Fibroblast of skin of right biceps (primary cell): Measurements from ENCODE around the gene KDM1B.
"Not testable (repeated sequence)": the region's sequence is repeated elsewhere in the genome, so short reads cannot be mapped to it uniquely, and the experiment has no call there.

ENCODE experiments used
- DNase-seq: peaks from one replicate; pipeline ENCODE4 v3.0.0-alpha.2; 2013

Gene KDM1B

DNA sequence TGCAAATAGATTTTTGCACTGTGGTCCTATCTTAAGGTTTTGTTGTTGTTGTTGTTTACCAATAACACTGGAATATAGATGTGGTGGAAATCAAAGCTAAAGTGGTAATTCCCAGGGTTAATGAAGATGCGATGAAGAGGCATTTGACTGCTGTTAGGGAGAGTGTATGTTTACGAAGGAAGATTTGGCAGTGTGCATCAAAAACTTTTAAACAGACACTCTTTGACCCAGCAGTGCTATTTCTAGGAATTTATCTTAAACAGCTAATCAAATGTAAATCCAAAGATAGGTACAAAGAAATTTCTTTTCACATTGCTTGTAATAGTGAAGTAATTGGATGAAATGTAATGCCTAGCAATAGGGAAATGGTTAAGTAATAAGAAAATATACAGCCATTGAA, 34.0 kb downstream of the KDM1B start:
- no peak for DNase-seq

DNA sequence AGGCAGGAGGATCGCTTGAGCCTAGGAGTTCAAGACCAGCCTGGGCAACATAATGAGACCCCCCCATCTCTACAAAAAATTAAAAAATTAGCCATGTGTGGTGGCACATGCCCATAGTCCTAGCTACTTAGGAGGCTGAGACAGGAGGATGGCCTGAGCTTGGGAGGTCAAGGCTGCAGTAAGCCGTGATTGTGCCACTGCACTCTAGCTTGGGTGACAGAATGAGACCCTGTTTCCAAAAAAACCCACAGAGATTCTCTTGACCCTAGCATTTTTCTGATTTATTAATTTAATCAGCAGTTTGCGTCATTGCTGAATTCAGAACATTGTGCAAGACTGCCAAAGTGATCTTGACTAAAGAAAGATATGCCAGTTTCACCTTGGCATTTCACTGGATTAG, 36.8 kb downstream of the KDM1B start:
- DNase-seq, result no peak

DNA sequence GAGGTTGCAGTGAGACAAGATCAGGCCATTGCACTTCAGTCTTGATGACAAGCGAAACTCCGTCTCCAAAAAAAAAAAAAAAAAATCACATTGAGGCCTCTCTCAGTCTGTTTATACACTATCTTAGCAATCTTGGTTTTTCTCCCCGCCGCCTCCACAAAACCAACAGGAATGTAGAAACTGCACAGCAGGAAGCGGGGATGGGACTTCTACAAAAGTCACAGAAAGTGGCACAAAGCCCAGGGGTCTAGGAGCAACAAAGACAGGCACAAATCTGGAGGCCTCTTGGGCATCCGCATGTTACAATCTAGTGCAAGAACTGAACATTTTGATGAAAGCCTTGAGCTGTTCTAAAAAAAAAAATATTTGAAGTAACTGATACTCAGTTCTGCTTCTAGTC, 48.6 kb downstream of the KDM1B start:
- DNase-seq, result peak; percentile 60

DNA sequence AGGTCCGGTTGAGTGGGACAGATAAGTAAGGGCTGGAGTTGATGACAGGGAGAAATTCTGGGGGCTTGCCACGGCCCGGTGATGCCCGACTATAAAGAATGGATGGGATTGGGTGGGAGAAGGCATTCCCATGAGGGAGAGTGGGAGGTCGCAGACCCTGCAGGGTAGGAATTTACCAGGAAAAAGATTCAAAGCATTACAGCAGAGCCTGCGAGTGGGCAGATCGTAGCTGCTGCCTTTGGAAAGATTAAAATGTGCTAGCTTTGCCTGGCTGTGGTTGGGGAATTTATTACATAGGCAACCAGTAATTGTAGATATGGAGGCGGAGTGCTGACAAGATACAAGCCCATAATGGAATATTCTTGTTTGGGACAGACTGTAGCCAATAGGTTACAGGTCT, 49.5 kb downstream of the KDM1B start:
- no peak for DNase-seq

DNA sequence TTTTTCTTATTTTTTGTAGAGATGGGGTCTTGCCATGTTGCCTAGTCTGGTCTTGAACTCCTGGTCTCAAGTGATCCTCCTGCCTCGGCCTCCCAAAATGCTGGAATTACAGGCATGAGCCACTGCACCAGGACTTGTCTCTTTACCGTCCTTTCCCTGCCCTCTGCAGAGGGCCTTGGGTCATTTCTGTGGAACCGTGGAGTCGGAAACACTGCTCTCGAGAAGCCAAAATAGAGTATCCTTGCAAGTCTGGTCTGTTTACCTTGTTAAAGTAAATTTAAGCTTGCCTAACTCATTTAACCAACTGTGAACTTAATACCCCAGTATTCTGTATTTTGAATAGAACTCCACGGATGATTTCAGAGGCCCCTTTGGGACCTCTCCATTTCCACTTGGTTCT, 51.4 kb downstream of the KDM1B start:
- DNase-seq, result no peak

- no peak for DNase-seq
Measured at GRCh38 chr6:18207438-18207837, 52.2 kb downstream of the KDM1B start.

- DNase-seq, result no peak
Measured at GRCh38 chr6:18207949-18208348, 52.7 kb downstream of the KDM1B start.

DNA sequence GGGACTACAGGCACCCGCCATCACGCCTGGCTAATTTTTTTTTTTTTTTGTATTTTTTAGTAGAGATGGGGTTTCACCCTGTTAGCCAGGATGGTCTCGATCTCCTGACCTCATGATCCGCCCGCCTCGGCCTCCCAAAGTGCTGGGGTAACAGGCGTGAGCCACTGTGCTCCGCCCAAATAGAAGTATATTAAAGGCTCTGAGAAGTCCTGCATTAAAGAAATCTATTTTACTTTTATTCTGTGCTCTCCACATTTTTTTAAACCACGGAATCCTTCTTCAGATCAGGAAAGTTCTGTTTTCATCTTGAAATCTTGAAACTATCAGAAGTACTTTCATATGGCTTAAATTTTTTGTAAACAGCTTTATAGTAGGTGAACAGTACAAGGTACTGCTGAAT, 53.6 kb downstream of the KDM1B start:
- not testable (repeated sequence) for DNase-seq

DNA sequence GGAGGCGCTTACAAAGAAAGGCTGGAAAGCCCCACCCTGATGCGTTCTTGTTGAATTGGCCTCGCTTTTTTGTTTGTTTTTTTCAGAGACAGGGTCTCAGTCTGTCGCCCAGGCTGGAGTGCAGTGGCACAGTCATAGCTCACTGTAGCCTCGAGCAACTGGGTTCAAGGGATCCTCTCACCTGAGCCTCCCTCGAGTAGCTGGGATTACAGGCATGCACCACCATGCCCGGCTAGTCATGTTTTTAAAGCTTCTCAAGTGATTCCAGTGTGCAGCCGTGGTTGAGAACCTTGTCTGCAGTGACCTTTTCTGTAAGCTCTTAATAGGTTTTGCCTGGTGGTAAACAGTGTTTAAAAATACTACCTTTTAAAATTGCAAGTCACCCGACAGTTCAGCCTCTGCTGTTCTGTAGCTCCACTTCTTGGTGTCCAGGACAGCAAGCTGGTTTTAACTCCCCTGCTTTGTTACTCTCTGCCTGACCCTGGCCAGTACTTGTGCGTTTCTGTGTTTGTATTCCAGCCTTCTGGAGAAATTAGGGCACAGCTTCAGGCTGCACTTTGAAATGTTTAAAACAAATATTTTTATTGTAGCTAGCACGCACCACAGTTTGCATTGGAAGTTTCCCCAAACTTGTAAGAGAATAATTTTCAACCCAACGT, 54.4 kb downstream of the KDM1B start:
- DNase-seq, result no peak

GRCh38 chr6:18210707-18211106, 55.5 kb downstream of the KDM1B start:
- no peak for DNase-seq

DNA sequence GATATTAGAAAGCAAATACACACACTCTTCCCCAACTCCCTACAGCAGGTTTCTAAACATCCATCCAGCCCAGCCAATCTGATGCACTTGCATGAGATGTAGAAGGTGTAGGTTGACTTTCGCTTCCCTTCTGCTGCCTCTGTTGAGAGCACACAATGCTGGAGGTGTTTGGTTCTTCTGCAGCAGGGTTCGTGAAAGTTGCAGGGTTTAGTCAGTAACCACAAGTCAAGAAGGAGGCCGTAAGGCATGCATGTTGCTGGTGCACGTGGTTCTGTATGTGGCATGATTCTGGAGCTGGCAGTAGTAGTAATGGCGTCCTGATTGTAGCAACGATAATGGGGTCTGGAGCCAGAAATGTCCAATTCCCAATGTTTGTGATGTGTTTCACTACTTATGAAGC, 56.1 kb downstream of the KDM1B start:
- no peak for DNase-seq

DNA sequence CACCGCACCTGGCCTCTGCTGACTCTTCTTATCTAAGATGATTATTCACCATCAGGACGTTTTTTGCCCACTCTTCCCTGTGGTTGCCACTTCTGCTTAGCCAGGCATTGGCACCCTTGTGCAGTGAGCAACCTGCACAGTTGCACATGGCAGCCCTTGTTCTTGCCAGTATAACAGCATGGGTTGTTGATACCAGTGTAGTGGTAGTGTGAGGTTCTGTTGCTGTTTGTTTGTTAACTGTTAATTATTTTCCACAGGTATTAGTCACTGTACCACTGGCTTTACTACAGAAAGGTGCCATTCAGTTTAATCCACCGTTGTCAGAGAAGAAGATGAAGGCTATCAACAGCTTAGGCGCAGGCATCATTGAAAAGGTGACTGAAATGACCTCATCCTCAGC, 57.0 kb downstream of the KDM1B start:
- DNase-seq, result no peak

DNA sequence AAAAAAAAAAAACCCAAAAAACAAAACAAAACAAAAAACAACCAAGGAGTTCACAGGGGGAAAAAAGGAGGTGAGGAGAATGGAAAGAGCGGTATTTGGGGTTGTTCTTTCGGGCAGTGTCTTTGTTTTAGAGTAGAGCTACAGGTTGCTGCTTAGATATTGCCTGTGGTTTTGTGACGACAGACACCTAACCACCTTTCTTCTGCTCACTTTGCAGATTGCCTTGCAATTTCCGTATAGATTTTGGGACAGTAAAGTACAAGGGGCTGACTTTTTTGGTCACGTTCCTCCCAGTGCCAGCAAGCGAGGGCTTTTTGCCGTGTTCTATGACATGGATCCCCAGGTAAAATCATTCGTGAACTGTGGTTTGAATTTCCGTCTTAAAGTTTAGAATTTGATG, 58.2 kb downstream of the KDM1B start:
- no peak for DNase-seq

DNA sequence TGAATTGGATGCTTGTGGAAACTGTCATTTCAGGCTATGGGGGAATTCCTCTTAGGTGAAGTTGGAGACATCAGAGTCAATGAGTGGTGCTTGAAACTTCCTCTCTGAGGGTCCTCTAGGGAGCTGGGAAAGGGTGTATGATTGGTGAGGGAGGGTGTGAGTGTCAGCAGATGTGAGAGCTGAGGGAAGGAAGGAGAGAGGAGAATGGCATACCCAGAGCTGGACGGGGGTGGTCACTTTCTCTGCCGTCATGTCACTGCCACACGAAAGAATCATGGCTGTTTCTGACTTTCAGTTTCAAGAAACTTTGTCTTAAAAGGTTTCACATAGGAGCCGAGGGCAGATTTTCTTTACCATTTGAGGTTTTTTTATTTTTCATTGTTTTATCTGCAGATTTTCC, 58.8 kb downstream of the KDM1B start:
- no peak for DNase-seq

DNA sequence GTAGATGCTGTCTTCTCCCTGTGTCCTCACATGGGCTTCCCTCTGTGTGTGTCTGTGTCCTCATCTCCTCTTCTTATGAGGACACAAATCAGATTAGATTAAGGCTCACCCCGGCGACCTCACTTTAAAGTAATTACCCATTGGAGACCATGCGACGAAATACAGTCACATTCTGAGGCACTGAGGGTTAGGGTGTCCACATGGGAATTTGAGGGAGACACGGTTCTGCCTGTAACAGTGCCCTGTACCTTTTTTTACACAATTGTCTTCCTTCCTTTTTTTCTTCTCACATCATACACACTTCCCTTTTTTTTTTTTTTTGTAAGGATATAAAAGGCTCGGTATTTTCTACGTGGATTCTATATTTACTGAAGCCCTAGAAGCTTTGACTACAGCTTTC, 60.2 kb downstream of the KDM1B start:
- no peak for DNase-seq

- peak; percentile 85 for DNase-seq
Measured at GRCh38 chr6:18216411-18216810, 61.2 kb downstream of the KDM1B start.

DNA sequence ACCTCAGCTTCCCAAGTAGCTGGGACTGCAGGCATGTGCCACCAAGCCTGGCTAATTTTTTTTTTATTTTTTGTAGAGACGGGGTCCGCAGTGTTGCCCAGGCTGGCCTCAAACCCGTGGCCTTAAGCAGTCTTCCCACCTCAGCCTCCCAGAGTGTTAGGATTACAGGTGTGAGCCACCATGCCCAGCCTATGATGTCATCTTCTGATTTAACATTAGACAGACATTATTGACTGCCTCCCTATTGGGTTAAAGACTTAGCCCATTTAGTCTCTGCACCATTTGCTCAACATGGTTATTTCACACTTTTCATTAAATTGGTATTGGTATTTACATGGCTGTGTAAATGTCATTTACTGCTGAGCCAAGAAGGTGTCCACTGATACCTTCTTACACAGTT, 63.0 kb downstream of the KDM1B start:
- no peak for DNase-seq

GRCh38 chr6:18219591-18219990, 64.4 kb downstream of the KDM1B start:
- no peak for DNase-seq

- no peak for DNase-seq
Measured at GRCh38 chr6:18221288-18221615, 66.0 kb downstream of the KDM1B start.

DNA sequence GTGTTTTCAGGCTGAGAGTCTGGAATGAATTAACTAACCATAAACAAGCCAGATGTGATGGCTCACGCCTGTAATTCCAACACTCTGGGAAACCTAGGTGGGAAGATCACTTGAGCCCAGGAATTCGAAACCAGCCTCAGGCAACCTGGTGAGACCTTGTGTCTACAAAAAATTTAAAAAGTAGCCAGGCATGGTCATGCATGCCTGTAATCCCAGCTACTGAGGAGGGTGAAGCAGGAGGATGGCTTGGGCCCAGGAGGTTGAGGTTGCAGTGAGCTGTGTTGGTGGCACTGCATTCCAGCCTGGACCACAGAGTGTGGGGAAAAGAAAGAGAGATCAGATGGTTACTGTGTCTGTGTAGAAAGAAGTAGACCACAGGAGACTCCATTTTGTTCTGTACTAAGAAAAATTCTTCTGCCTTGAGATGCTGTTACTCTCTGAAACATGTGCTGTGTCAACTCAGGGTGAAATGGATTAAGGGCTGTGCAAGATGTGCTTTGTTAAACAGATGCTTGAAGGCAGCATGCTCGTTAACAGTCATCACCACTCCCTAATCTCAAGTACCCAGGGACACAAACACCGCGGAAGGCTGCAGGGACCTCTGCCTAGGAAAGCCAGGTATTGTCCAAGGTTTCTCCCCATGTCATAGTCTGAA, 71.4 kb downstream of the KDM1B start:
- DNase-seq, result peak; percentile 91

DNA sequence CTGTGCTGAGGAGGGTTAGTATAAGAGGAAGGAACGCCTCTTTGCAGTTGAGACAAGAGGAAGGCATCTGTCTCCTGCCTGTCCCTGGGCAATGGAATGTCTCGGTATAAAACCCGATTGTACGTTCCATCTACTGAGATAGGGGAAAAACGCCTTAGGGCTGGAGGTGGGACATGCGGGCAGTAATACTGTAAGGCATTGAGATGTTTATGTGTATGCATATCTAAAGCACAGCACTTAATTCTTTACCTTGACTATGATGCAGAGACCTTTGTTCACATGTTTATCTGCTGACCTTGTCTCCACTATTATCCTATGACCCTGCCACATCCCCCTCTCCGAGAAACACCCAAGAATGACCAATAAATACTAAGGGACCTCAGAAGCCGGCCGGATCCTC, 71.9 kb downstream of the KDM1B start:
- not testable (repeated sequence) for DNase-seq

GRCh38 chr6:18228590-18228989, 73.4 kb downstream of the KDM1B start:
- not testable (repeated sequence) for DNase-seq

DNA sequence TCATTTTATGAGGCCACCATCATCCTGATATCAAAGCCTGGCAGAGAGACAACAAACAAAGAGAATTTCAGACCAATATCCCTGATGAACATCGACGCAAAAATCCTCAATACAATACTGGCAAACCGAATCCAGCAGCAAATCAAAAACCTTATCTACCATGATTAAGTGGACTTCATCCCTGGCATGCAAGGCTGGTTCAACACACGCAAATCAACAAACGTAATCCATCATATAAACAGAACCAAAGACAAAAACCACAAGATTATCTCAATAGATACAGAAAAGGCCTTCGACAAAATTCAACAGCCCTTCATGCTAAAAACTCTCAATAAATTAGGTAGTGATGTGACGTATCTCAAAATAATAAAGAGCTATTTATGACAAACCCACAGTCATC, 76.6 kb downstream of the KDM1B start:
- DNase-seq, result not testable (repeated sequence)

- not testable (repeated sequence) for DNase-seq
Measured at GRCh38 chr6:18233770-18234169, 78.5 kb downstream of the KDM1B start.

GRCh38 chr6:18234564-18234963, 79.3 kb downstream of the KDM1B start:
- DNase-seq, result no peak
